Kidney (tissue), 22 donors: ENCODE measurements around the gene LRRC61. TPM values are rescaled to one million over a fixed set of nuclear protein-coding genes. Genes with fewer than 3 reads are reported as not detected.
A peak's percentile ranks its signal among the peaks of the same experiment; 100 is the strongest.
"Not testable (repeated sequence)": the region's sequence is repeated elsewhere in the genome, so short reads cannot be mapped to it uniquely, and the experiment has no call there.

Experiments used
- DNase-seq, 5 donors: peaks; one replicate each; pipeline ENCODE4 v3.0.0-alpha.2; 2013 to 2020
- FAIRE-seq: peaks from 2 replicates; lab custom pipeline; 2012; peaks lifted over from hg19 to GRCh38; lab: Jason Lieb, UNC
- H3K27ac ChIP-seq, 2 donors: one replicate each; pipeline ENCODE4 v1.7.0; 2013; ENCODE audit warnings: low read depth in 2 of 2, low read length in 2 of 2, inconsistent platforms in 1 of 2
- H3K27me3 ChIP-seq: one replicate; pipeline ENCODE4 v1.7.1; 2013; ENCODE audit warnings: low read length, inconsistent platforms; ENCODE audit not compliant: control insufficient read depth, insufficient read depth
- H3K36me3 ChIP-seq, 3 donors: one replicate each; pipeline versions ENCODE4 v1.7.0 to v1.7.1; 2013; ENCODE audit warnings: low read length in 3 of 3, control low read depth in 1 of 3, inconsistent platforms in 1 of 3; ENCODE audit not compliant: insufficient read depth in 3 of 3, control insufficient read depth in 2 of 3
- H3K4me1 ChIP-seq, 3 donors: one replicate each; pipeline versions ENCODE4 v1.7.0 to v1.7.1; 2013; ENCODE audit warnings: low read length in 3 of 3, inconsistent platforms in 1 of 3, low read depth in 1 of 3; ENCODE audit not compliant: control insufficient read depth in 2 of 3, insufficient read depth in 2 of 3
- H3K4me3 ChIP-seq, 3 donors: one replicate each; pipeline versions ENCODE4 v1.7.0 to v1.8.1; 2013; ENCODE audit warnings: low read length in 3 of 3, control low read depth in 1 of 3, inconsistent platforms in 1 of 3
- H3K9ac ChIP-seq, 3 donors: one replicate each; pipeline versions ENCODE4 v1.7.0 to v1.7.1; 2013; ENCODE audit warnings: low read length in 3 of 3, control low read depth in 1 of 3, inconsistent platforms in 1 of 3
- H3K9me3 ChIP-seq, 3 donors: one replicate each; pipeline versions ENCODE4 v1.7.0 to v1.7.1; 2013; ENCODE audit warnings: low read length in 3 of 3, control low read depth in 1 of 3, inconsistent platforms in 1 of 3; ENCODE audit not compliant: control insufficient read depth in 2 of 3, insufficient read depth in 1 of 3
- CTCF ChIP-seq: IDR thresholded peaks from 3 replicates; pipeline ENCODE4 v1.5.1; 2012; ENCODE audit warnings: mild to moderate bottlenecking, moderate library complexity, borderline replicate concordance; ENCODE audit not compliant: insufficient read depth; ENCODE audit errors: extremely low read depth
- intact Hi-C: fragments of 100-400 bp; cut with DNase I; formaldehyde crosslinking; loops from one replicate; pipeline ENCODE4 v1.11.1; 2022
- long read RNA-seq, 10 donors: library from polyadenylated mRNA in 1 of 10; unstranded in 1 of 10; transcript quantifications; one replicate each; pipeline ENCODE4 v2.0.0 and lab custom pipeline, GENCODE V29; 2021 to 2026
- polyA plus RNA-seq: library from polyadenylated mRNA; stranded (reverse); fragments of 350-450 nt; fragmentation: Illumina TruSeq; extraction: RNeasy Lipid Tissue Mini Kit (QIAGEN cat#74804); gene quantifications from one replicate; pipeline ENCODE4 v1.2.3, GENCODE V29; 2014; ENCODE audit warnings: low read depth, low replicate concordance; ENCODE audit not compliant: insufficient read depth
- total RNA-seq: library from RNA; stranded (reverse); fragmentation: NEBNext Ultra II Directional; extraction: Animal tissue kit (Norgen Biotek cat#: 25700); gene quantifications from one replicate; pipeline ENCODE4 v1.2.1, GENCODE V29; 2021
- donor health status: control.
- donor health status: control.
- donor health status: control.
- donor health status: control.
- donor health status: control.
- donor health status: DM: yes; HTN: yes; CAD: no.
- donor health status: Normal renal cell carcinoma (clear cell type).

The LRRC61 gene
- 17.1 TPM for total RNA-seq
- 23.2 TPM for polyA plus RNA-seq
- long read RNA-seq, donor 1, transcript LRRC61-202 (3 exons, 1,877 nt) = major isoform, 14 of 16 reads
- long read RNA-seq, donor 1, partial matches to known transcripts = 0 of 16 reads
- long read RNA-seq, donor 1, other reads (novel, unspliced or antisense) = 0 of 16 reads
- long read RNA-seq, donor 2, transcript LRRC61-202 (3 exons, 1,877 nt) = major isoform, 11 of 14 reads
- long read RNA-seq, donor 2, partial matches to known transcripts = 0 of 14 reads
- long read RNA-seq, donor 2, other reads (novel, unspliced or antisense) = 0 of 14 reads
- long read RNA-seq, donor 3, transcript LRRC61-202 (3 exons, 1,877 nt) = major isoform, 11 of 17 reads
- long read RNA-seq, donor 3, partial matches to known transcripts = 5 of 17 reads
- long read RNA-seq, donor 3, other reads (novel, unspliced or antisense) = 0 of 17 reads
- long read RNA-seq, donor 4, transcript LRRC61-202 (3 exons, 1,877 nt) = major isoform, 21 of 23 reads
- long read RNA-seq, donor 4, partial matches to known transcripts = 0 of 23 reads
- long read RNA-seq, donor 4, other reads (novel, unspliced or antisense) = 0 of 23 reads
- long read RNA-seq, donor 5, partial matches to known transcripts = 0 of 1 reads
- long read RNA-seq, donor 5, other reads (novel, unspliced or antisense) = 0 of 1 reads
- long read RNA-seq, donor 6, transcript LRRC61-202 (3 exons, 1,877 nt) = major isoform, 28 of 30 reads
- long read RNA-seq, donor 6, partial matches to known transcripts = 0 of 30 reads
- long read RNA-seq, donor 6, other reads (novel, unspliced or antisense) = 0 of 30 reads
- long read RNA-seq, donor 7, transcript LRRC61-203 (3 exons, 667 nt) = major isoform, 11 of 29 reads
- long read RNA-seq, donor 7, transcript LRRC61-202 (3 exons, 1,877 nt) = minor isoform, 10 of 29 reads
- long read RNA-seq, donor 7, partial matches to known transcripts = 2 of 29 reads
- long read RNA-seq, donor 7, other reads (novel, unspliced or antisense) = 5 of 29 reads
- long read RNA-seq, donor 8, transcript LRRC61-202 (3 exons, 1,877 nt) = major isoform, 19 of 120 reads
- long read RNA-seq, donor 8, partial matches to known transcripts = 31 of 120 reads
- long read RNA-seq, donor 8, other reads (novel, unspliced or antisense) = 67 of 120 reads
- long read RNA-seq, donor 9, transcript LRRC61-202 (3 exons, 1,877 nt) = major isoform, 15 of 16 reads
- long read RNA-seq, donor 9, partial matches to known transcripts = 0 of 16 reads
- long read RNA-seq, donor 9, other reads (novel, unspliced or antisense) = 0 of 16 reads
- long read RNA-seq, donor 10, transcript LRRC61-202 (3 exons, 1,877 nt) = major isoform, 10 of 11 reads
- long read RNA-seq, donor 10, partial matches to known transcripts = 0 of 11 reads
- long read RNA-seq, donor 10, other reads (novel, unspliced or antisense) = 0 of 11 reads

GRCh38 chr7:150322833-150323681, at the start of gene LRRC61, which contains the start of gene ACTR3C:
Gene LRRC61 (plus strand): TSS chr7:150323355. CDS start chr7:150336862, 13,507 bp downstream.
Gene ACTR3C (minus strand): TSS chr7:150323545. CDS start chr7:150295296, 28,249 bp downstream.
- H3K9ac ChIP-seq = peak within 1 kb of the TSS; percentile 59 to 87 (median 81)
- peaks cover 0 to 30% (median 20%) of the 10 kb centered on the region in 3 donors for H3K4me1 ChIP-seq
- intact Hi-C loops = no loop called here
- FAIRE-seq (no peak), DNase-seq (peak; percentile 87 to 93 (median 90))
- H3K9me3 ChIP-seq = no peaks in the 10 kb centered on the region
- peak within 1 kb of the TSS; percentile 73 to 80 (median 74) for H3K4me3 ChIP-seq
- no peak for TF ChIP-seq CTCF
- H3K36me3 ChIP-seq = peaks cover 0 to 12% (median 0%) of the 10 kb centered on the region in 3 donors
- H3K27me3 ChIP-seq = no peaks in the 10 kb centered on the region
- peak within 1 kb of the TSS; percentile 90 to 95 for H3K27ac ChIP-seq

- TF ChIP-seq CTCF = peak; percentile 60
- H3K27me3 ChIP-seq, H3K4me1 ChIP-seq, FAIRE-seq, H3K27ac ChIP-seq, intact Hi-C loops, H3K9me3 ChIP-seq, H3K4me3 ChIP-seq, H3K36me3 ChIP-seq, H3K9ac ChIP-seq: not testable (repeated sequence)
- DNase-seq = peak in 3 of 5 donors; percentile 16 to 45 (median 24)
Observed at GRCh38 chr7:150276132-150276695, 46.9 kb upstream of the LRRC61 start.

GRCh38 chr7:150278383-150278782, 44.8 kb upstream of the LRRC61 start:
- H3K27me3 ChIP-seq, H3K4me3 ChIP-seq, H3K9ac ChIP-seq, H3K36me3 ChIP-seq, H3K27ac ChIP-seq, intact Hi-C loops, H3K9me3 ChIP-seq, FAIRE-seq, H3K4me1 ChIP-seq: not testable (repeated sequence)
- DNase-seq = peak in 1 of 5 donors; percentile 72

- H3K9ac ChIP-seq, intact Hi-C loops, H3K4me3 ChIP-seq, H3K9me3 ChIP-seq, FAIRE-seq, DNase-seq, H3K27me3 ChIP-seq, H3K27ac ChIP-seq, H3K36me3 ChIP-seq, H3K4me1 ChIP-seq: not testable (repeated sequence)
Observed at GRCh38 chr7:150281681-150282403, 41.3 kb upstream of the LRRC61 start.

GRCh38 chr7:150283111-150283510, 40.0 kb upstream of the LRRC61 start:
- H3K9ac ChIP-seq, H3K4me3 ChIP-seq, H3K36me3 ChIP-seq, DNase-seq, H3K27me3 ChIP-seq, intact Hi-C loops, H3K4me1 ChIP-seq, H3K9me3 ChIP-seq, H3K27ac ChIP-seq: not testable (repeated sequence)
- FAIRE-seq = peak; percentile 82
